ENCODE measurements around the gene SKIC2.

Gene SKIC2

DNA sequence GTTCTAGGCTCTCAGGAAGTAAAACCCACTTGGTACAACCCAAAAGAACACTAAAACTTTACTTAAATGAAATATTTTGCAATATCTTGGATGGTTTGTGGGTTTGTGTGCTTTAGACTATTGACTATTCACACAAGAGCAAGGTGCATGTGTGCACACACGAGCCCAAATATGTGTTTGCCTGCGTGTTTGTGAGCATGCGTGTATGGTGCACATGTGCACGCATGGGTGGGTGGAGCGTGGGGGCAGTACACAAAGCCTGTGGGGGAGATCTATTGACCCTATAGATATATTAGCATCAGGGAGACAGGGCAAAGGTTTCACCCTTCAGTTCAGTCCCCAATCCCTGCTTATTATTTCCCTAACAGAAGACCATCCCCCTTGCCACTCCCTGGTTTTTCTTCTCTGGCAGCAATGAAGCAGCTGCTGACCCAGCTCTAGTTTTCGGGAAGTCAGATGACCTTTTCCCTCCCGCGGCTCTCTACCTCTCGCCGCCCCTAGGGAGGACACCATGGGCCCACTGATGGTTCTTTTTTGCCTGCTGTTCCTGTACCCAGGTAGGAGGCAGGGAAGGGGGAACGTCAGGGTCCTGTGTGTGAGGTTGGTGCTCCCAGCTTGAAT is 31.6 kb upstream of the SKIC2 start, which contains the start of gene C2:
Gene C2, plus strand, starts transcription at position 476 of the 621 bp plus-strand sequence. Its CDS starts 36 bp downstream, at position 512.
- H3F3A ChIP-seq (ENCODE audit: insufficient read depth), result no peaks in the 10 kb centered on the region
- H3K27me3 ChIP-seq (ENCODE audit: low read length), result no peaks in the 10 kb centered on the region
- no peak within 1 kb of the TSS for H3K4me2 ChIP-seq (ENCODE audit: low read depth, low read length, poor library complexity, severe bottlenecking)
- H2AFZ ChIP-seq (ENCODE audit: low read depth, low read length, severe bottlenecking), result no peak within 1 kb of the TSS
- H3K79me2 ChIP-seq (ENCODE audit: insufficient read depth, low read length), result no peaks in the 10 kb centered on the region
- H4K20me1 ChIP-seq (ENCODE audit: low read depth, low read length), result no peaks in the 10 kb centered on the region
- H3K9me3 ChIP-seq (ENCODE audit: insufficient read depth, low read length), result no peaks in the 10 kb centered on the region
- H3K9ac ChIP-seq (ENCODE audit: low read length), result no peak within 1 kb of the TSS
- no peaks in the 10 kb centered on the region for H3K36me3 ChIP-seq (ENCODE audit: low read length)
- no peak within 1 kb of the TSS for H3K4me3 ChIP-seq (ENCODE audit: insufficient read depth, low read length, poor library complexity, severe bottlenecking)
- no peaks in the 10 kb centered on the region for H3K9me2 ChIP-seq (replicated peaks; ENCODE audit: insufficient read depth, low read length)
- no peak for TF ChIP-seq EZH2phosphoT487 (conservative IDR thresholded peaks at IDR 0.05; ENCODE audit: low read length)
- TF ChIP-seq, protein P1, sequence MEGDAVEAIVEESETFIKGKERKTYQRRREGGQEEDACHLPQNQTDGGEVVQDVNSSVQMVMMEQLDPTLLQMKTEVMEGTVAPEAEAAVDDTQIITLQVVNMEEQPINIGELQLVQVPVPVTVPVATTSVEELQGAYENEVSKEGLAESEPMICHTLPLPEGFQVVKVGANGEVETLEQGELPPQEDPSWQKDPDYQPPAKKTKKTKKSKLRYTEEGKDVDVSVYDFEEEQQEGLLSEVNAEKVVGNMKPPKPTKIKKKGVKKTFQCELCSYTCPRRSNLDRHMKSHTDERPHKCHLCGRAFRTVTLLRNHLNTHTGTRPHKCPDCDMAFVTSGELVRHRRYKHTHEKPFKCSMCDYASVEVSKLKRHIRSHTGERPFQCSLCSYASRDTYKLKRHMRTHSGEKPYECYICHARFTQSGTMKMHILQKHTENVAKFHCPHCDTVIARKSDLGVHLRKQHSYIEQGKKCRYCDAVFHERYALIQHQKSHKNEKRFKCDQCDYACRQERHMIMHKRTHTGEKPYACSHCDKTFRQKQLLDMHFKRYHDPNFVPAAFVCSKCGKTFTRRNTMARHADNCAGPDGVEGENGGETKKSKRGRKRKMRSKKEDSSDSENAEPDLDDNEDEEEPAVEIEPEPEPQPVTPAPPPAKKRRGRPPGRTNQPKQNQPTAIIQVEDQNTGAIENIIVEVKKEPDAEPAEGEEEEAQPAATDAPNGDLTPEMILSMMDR (IDR thresholded peaks at IDR 0.05; ENCODE audit: insufficient read depth, low read length, poor library complexity, severe bottlenecking), result no peak
- H3K27ac ChIP-seq (ENCODE audit: low read depth, low read length), result no peak within 1 kb of the TSS

DNA sequence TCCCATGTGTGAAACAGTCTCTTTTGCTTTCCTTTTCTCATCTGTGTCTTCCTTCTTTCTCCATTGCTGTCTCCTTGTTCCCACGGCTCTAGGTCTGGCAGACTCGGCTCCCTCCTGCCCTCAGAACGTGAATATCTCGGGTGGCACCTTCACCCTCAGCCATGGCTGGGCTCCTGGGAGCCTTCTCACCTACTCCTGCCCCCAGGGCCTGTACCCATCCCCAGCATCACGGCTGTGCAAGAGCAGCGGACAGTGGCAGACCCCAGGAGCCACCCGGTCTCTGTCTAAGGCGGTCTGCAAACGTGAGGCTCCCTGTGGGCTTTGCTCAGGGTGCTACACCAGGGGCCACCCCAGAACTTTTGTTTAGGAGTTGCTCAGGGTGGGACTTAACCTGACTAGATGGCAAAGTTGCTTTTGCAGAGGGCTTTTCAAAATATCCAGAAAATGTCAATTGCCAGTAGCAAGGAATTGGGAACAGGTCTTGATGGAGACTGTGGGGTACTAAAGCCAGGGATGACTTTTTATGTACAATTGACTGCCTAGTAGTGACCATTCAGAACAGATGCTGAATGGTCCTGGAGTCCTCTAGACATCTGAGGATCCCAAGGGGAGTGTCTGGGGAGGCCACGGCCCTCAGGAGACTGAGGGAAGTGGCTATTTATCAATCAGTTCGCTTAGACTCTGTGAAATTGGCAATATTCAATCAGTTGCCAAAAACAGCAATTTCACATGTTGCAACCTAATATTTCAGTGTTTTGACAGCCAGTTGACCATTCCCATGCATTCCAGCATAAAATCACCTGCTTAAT is 30.9 kb upstream of the SKIC2 start:
- no peaks in the 10 kb centered on the region for H3K9me3 ChIP-seq (ENCODE audit: insufficient read depth, low read length)
- no peak overlapping the region for H3K4me2 ChIP-seq (ENCODE audit: low read depth, low read length, poor library complexity, severe bottlenecking)
- no peaks in the 10 kb centered on the region for H3K79me2 ChIP-seq (ENCODE audit: insufficient read depth, low read length)
- H3K4me3 ChIP-seq (ENCODE audit: insufficient read depth, low read length, poor library complexity, severe bottlenecking), result no peak overlapping the region
- H3K36me3 ChIP-seq (ENCODE audit: low read length), result no peaks in the 10 kb centered on the region
- H3K27me3 ChIP-seq (ENCODE audit: low read length), result no peaks in the 10 kb centered on the region
- no peaks in the 10 kb centered on the region for H4K20me1 ChIP-seq (ENCODE audit: low read depth, low read length)
- no peaks in the 10 kb centered on the region for H3F3A ChIP-seq (ENCODE audit: insufficient read depth)
- H3K9me2 ChIP-seq (replicated peaks; ENCODE audit: insufficient read depth, low read length), result no peaks in the 10 kb centered on the region
- no peak overlapping the region for H3K9ac ChIP-seq (ENCODE audit: low read length)
- no peak for TF ChIP-seq EZH2phosphoT487 (conservative IDR thresholded peaks at IDR 0.05; ENCODE audit: low read length)
- TF ChIP-seq, protein P1 (IDR thresholded peaks at IDR 0.05; ENCODE audit: insufficient read depth, low read length, poor library complexity, severe bottlenecking), result no peak
- H3K27ac ChIP-seq (ENCODE audit: low read depth, low read length), result no peak overlapping the region
- H2AFZ ChIP-seq (ENCODE audit: low read depth, low read length, severe bottlenecking), result no peak overlapping the region

DNA sequence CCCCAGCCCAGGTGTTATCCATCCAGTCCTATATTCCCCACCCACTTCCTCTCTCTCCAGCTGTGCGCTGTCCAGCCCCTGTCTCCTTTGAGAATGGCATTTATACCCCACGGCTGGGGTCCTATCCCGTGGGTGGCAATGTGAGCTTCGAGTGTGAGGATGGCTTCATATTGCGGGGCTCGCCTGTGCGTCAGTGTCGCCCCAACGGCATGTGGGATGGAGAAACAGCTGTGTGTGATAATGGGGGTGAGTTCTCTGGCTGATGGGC is 30.4 kb upstream of the SKIC2 start:
- Histone ChIP-seq H3K4me3 (ENCODE audit: insufficient read depth, low read length, poor library complexity, severe bottlenecking) (no peak overlapping the region), H3K36me3 (ENCODE audit: low read length) (no peaks in the 10 kb centered on the region), H3K79me2 (ENCODE audit: insufficient read depth, low read length) (no peaks in the 10 kb centered on the region), H3K4me2 (ENCODE audit: low read depth, low read length, poor library complexity, severe bottlenecking) (no peak overlapping the region), H3F3A (ENCODE audit: insufficient read depth) (no peaks in the 10 kb centered on the region), H3K9me2 (replicated peaks; ENCODE audit: insufficient read depth, low read length) (no peaks in the 10 kb centered on the region), H3K27me3 (ENCODE audit: low read length) (no peaks in the 10 kb centered on the region), H3K9me3 (ENCODE audit: insufficient read depth, low read length) (no peaks in the 10 kb centered on the region), H4K20me1 (ENCODE audit: low read depth, low read length) (no peaks in the 10 kb centered on the region), H3K9ac (ENCODE audit: low read length) (no peak overlapping the region), H3K27ac (ENCODE audit: low read depth, low read length) (no peak overlapping the region), H2AFZ (ENCODE audit: low read depth, low read length, severe bottlenecking) (no peak overlapping the region)
- TF ChIP-seq, protein P1 (IDR thresholded peaks at IDR 0.05; ENCODE audit: insufficient read depth, low read length, poor library complexity, severe bottlenecking), result no peak
- no peak for TF ChIP-seq EZH2phosphoT487 (conservative IDR thresholded peaks at IDR 0.05; ENCODE audit: low read length)

Measured in SU-DHL-6 (cell line).